ENCODE results near the gene LYPD6.

LYPD6 gene

GRCh38 chr2:149329068-149329467 lies 1.3 kb upstream of the LYPD6 start:
- H3K9ac ChIP-seq (ENCODE audit: low read length) = no peak overlapping the region
- H3K27me3 ChIP-seq (ENCODE audit: control insufficient read depth, insufficient read depth, low read length) = peaks cover 11% of the 10 kb centered on the region
- peaks cover 5% of the 10 kb centered on the region for H3K4me1 ChIP-seq (ENCODE audit: control insufficient read depth, insufficient read depth, low read length)
- peak overlapping the region; percentile 81 for H3K4me3 ChIP-seq (ENCODE audit: low read length)
- no peak overlapping the region for H3K27ac ChIP-seq (ENCODE audit: low read depth, low read length)
- no peaks in the 10 kb centered on the region for H3K36me3 ChIP-seq (ENCODE audit: control insufficient read depth, insufficient read depth, low read length)

- Histone ChIP-seq H3K4me3 (ENCODE audit: low read length) (peak overlapping the region; percentile 81), H3K27ac (ENCODE audit: low read depth, low read length) (no peak overlapping the region), H3K27me3 (ENCODE audit: control insufficient read depth, insufficient read depth, low read length) (peaks cover 11% of the 10 kb centered on the region), H3K9ac (ENCODE audit: low read length) (no peak overlapping the region), H3K4me1 (ENCODE audit: control insufficient read depth, insufficient read depth, low read length) (peaks cover 5% of the 10 kb centered on the region), H3K36me3 (ENCODE audit: control insufficient read depth, insufficient read depth, low read length) (no peaks in the 10 kb centered on the region)
These were observed 779 bp upstream of the LYPD6 start for GRCh38 chr2:149329489-149330126.

GRCh38 chr2:149331023-149331400 lies 625 bp downstream of the LYPD6 start:
- H3K4me1 ChIP-seq (ENCODE audit: control insufficient read depth, insufficient read depth, low read length) = peaks cover 5% of the 10 kb centered on the region
- peak overlapping the region; percentile 80 for H3K4me3 ChIP-seq (ENCODE audit: low read length)
- H3K27ac ChIP-seq (ENCODE audit: low read depth, low read length) = no peak overlapping the region
- no peak overlapping the region for H3K9ac ChIP-seq (ENCODE audit: low read length)
- H3K27me3 ChIP-seq (ENCODE audit: control insufficient read depth, insufficient read depth, low read length) = peaks cover 11% of the 10 kb centered on the region
- H3K36me3 ChIP-seq (ENCODE audit: control insufficient read depth, insufficient read depth, low read length) = no peaks in the 10 kb centered on the region

GRCh38 chr2:149332364-149332763 lies 2.0 kb downstream of the LYPD6 start:
- no peak overlapping the region for H3K27ac ChIP-seq (ENCODE audit: low read depth, low read length)
- no peaks in the 10 kb centered on the region for H3K36me3 ChIP-seq (ENCODE audit: control insufficient read depth, insufficient read depth, low read length)
- peaks cover 5% of the 10 kb centered on the region for H3K4me1 ChIP-seq (ENCODE audit: control insufficient read depth, insufficient read depth, low read length)
- peaks cover 11% of the 10 kb centered on the region for H3K27me3 ChIP-seq (ENCODE audit: control insufficient read depth, insufficient read depth, low read length)
- no peak overlapping the region for H3K9ac ChIP-seq (ENCODE audit: low read length)
- H3K4me3 ChIP-seq (ENCODE audit: low read length) = no peak overlapping the region

- H3K4me3 ChIP-seq (ENCODE audit: low read length) = no peak overlapping the region
- peaks cover 5% of the 10 kb centered on the region for H3K4me1 ChIP-seq (ENCODE audit: control insufficient read depth, insufficient read depth, low read length)
- no peaks in the 10 kb centered on the region for H3K36me3 ChIP-seq (ENCODE audit: control insufficient read depth, insufficient read depth, low read length)
- H3K27me3 ChIP-seq (ENCODE audit: control insufficient read depth, insufficient read depth, low read length) = peaks cover 11% of the 10 kb centered on the region
- H3K9ac ChIP-seq (ENCODE audit: low read length) = no peak overlapping the region
- no peak overlapping the region for H3K27ac ChIP-seq (ENCODE audit: low read depth, low read length)
These were observed 3.2 kb downstream of the LYPD6 start for GRCh38 chr2:149333636-149334035.

- H3K27ac ChIP-seq (ENCODE audit: low read depth, low read length) = no peak overlapping the region
- peaks cover 11% of the 10 kb centered on the region for H3K27me3 ChIP-seq (ENCODE audit: control insufficient read depth, insufficient read depth, low read length)
These were observed 3.8 kb downstream of the LYPD6 start for GRCh38 chr2:149334156-149334555.

GRCh38 chr2:149339324-149339723 lies 8.9 kb downstream of the LYPD6 start:
- Histone ChIP-seq H3K9ac (ENCODE audit: low read length) (no peak overlapping the region), H3K27me3 (ENCODE audit: control insufficient read depth, insufficient read depth, low read length) (no peaks in the 10 kb centered on the region), H3K27ac (ENCODE audit: low read depth, low read length) (no peak overlapping the region), H3K36me3 (ENCODE audit: control insufficient read depth, insufficient read depth, low read length) (no peaks in the 10 kb centered on the region), H3K4me1 (ENCODE audit: control insufficient read depth, insufficient read depth, low read length) (no peaks in the 10 kb centered on the region), H3K4me3 (ENCODE audit: low read length) (no peak overlapping the region)

More at GRCh38 chr2:149334156-149334555, 3.8 kb downstream of the LYPD6 start:
- Histone ChIP-seq H3K4me1 (ENCODE audit: control insufficient read depth, insufficient read depth, low read length) (peaks cover 5% of the 10 kb centered on the region), H3K9ac (ENCODE audit: low read length) (no peak overlapping the region), H3K4me3 (ENCODE audit: low read length) (no peak overlapping the region), H3K36me3 (ENCODE audit: control insufficient read depth, insufficient read depth, low read length) (no peaks in the 10 kb centered on the region)

- H3K4me1 ChIP-seq (ENCODE audit: control insufficient read depth, insufficient read depth, low read length) = no peaks in the 10 kb centered on the region
These were observed 12.1 kb downstream of the LYPD6 start for GRCh38 chr2:149342509-149342908.

GRCh38 chr2:149344105-149344504 lies 13.7 kb downstream of the LYPD6 start:
- H3K4me1 ChIP-seq (ENCODE audit: control insufficient read depth, insufficient read depth, low read length) = no peaks in the 10 kb centered on the region
- no peaks in the 10 kb centered on the region for H3K36me3 ChIP-seq (ENCODE audit: control insufficient read depth, insufficient read depth, low read length)
- no peak overlapping the region for H3K4me3 ChIP-seq (ENCODE audit: low read length)
- H3K9ac ChIP-seq (ENCODE audit: low read length) = no peak overlapping the region
- H3K27ac ChIP-seq (ENCODE audit: low read depth, low read length) = no peak overlapping the region
- no peaks in the 10 kb centered on the region for H3K27me3 ChIP-seq (ENCODE audit: control insufficient read depth, insufficient read depth, low read length)

More at GRCh38 chr2:149342509-149342908, 12.1 kb downstream of the LYPD6 start:
- Histone ChIP-seq H3K4me3 (ENCODE audit: low read length) (no peak overlapping the region), H3K27me3 (ENCODE audit: control insufficient read depth, insufficient read depth, low read length) (no peaks in the 10 kb centered on the region), H3K27ac (ENCODE audit: low read depth, low read length) (no peak overlapping the region), H3K36me3 (ENCODE audit: control insufficient read depth, insufficient read depth, low read length) (no peaks in the 10 kb centered on the region), H3K9ac (ENCODE audit: low read length) (no peak overlapping the region)

GRCh38 chr2:149346272-149346671 lies 15.9 kb downstream of the LYPD6 start:
- H3K4me1 ChIP-seq (ENCODE audit: control insufficient read depth, insufficient read depth, low read length) = no peaks in the 10 kb centered on the region
- H3K9ac ChIP-seq (ENCODE audit: low read length) = no peak overlapping the region
- H3K27ac ChIP-seq (ENCODE audit: low read depth, low read length) = no peak overlapping the region
- no peak overlapping the region for H3K4me3 ChIP-seq (ENCODE audit: low read length)
- no peaks in the 10 kb centered on the region for H3K27me3 ChIP-seq (ENCODE audit: control insufficient read depth, insufficient read depth, low read length)
- no peaks in the 10 kb centered on the region for H3K36me3 ChIP-seq (ENCODE audit: control insufficient read depth, insufficient read depth, low read length)

GRCh38 chr2:149348291-149348690 lies 17.9 kb downstream of the LYPD6 start:
- Histone ChIP-seq H3K27me3 (ENCODE audit: control insufficient read depth, insufficient read depth, low read length) (no peaks in the 10 kb centered on the region), H3K4me3 (ENCODE audit: low read length) (no peak overlapping the region), H3K4me1 (ENCODE audit: control insufficient read depth, insufficient read depth, low read length) (no peaks in the 10 kb centered on the region), H3K27ac (ENCODE audit: low read depth, low read length) (no peak overlapping the region), H3K9ac (ENCODE audit: low read length) (no peak overlapping the region), H3K36me3 (ENCODE audit: control insufficient read depth, insufficient read depth, low read length) (no peaks in the 10 kb centered on the region)

GRCh38 chr2:149353421-149353820 lies 23.0 kb downstream of the LYPD6 start:
- Histone ChIP-seq H3K36me3 (ENCODE audit: control insufficient read depth, insufficient read depth, low read length) (no peaks in the 10 kb centered on the region), H3K9ac (ENCODE audit: low read length) (no peak overlapping the region), H3K4me1 (ENCODE audit: control insufficient read depth, insufficient read depth, low read length) (no peaks in the 10 kb centered on the region), H3K27ac (ENCODE audit: low read depth, low read length) (no peak overlapping the region), H3K4me3 (ENCODE audit: low read length) (no peak overlapping the region), H3K27me3 (ENCODE audit: control insufficient read depth, insufficient read depth, low read length) (no peaks in the 10 kb centered on the region)

GRCh38 chr2:149355716-149356422 lies 25.5 kb downstream of the LYPD6 start:
- Histone ChIP-seq H3K4me1 (ENCODE audit: control insufficient read depth, insufficient read depth, low read length) (no peaks in the 10 kb centered on the region), H3K36me3 (ENCODE audit: control insufficient read depth, insufficient read depth, low read length) (no peaks in the 10 kb centered on the region), H3K4me3 (ENCODE audit: low read length) (no peak overlapping the region), H3K27me3 (ENCODE audit: control insufficient read depth, insufficient read depth, low read length) (no peaks in the 10 kb centered on the region), H3K9ac (ENCODE audit: low read length) (no peak overlapping the region), H3K27ac (ENCODE audit: low read depth, low read length) (no peak overlapping the region)

Measured in rectal smooth muscle tissue (tissue), 1 donor.